Sigmoid colon (tissue), 7 donors: ENCODE results near the gene C1orf21. TPM values are rescaled to one million over a fixed set of nuclear protein-coding genes. Genes with fewer than 3 reads are reported as not detected.

Source experiments
- DNase-seq: peaks from one replicate; pipeline ENCODE4 v3.0.0-alpha.2; 2019
- H3K27ac ChIP-seq, 4 donors: fragments of 200-600 bp; sonication (generic); one replicate each; pipeline ENCODE4 v1.5.1; 2016 to 2019; ENCODE audit warnings: mild to moderate bottlenecking in 1 of 4
- H3K27me3 ChIP-seq, 3 donors: fragments of 200-600 bp; sonication (generic); one replicate each; pipeline ENCODE4 v1.5.1; 2019; ENCODE audit warnings: mild to moderate bottlenecking in 1 of 3
- H3K36me3 ChIP-seq, 4 donors: fragments of 200-600 bp; sonication (generic); one replicate each; pipeline ENCODE4 v1.5.1; 2016 to 2019
- H3K4me1 ChIP-seq, 4 donors: fragments of 200-600 bp; sonication (generic); one replicate each; pipeline ENCODE4 v1.5.1; 2017 to 2019
- H3K4me3 ChIP-seq, 4 donors: fragments of 200-600 bp; sonication (generic); one replicate each; pipeline ENCODE4 v1.5.1; 2017 to 2019; ENCODE audit warnings: mild to moderate bottlenecking in 2 of 4, moderate library complexity in 1 of 4
- H3K9me3 ChIP-seq, 4 donors: fragments of 200-600 bp in 3 of 4; sonication (generic) in 3 of 4; one replicate each; pipeline versions ENCODE4 v1.5.1 to v1.6.1; 2013 to 2019
- CTCF ChIP-seq, 4 experiments: fragments of 450-650 bp in 3 of 4; fragments of 200-600 bp in 1 of 4; IDR thresholded peaks; one replicate each; pipeline ENCODE4 v1.5.1; 2016 to 2019; ENCODE audit warnings: antibody characterized with exemption in 4 of 4, mild to moderate bottlenecking in 3 of 4, moderate library complexity in 2 of 4
- EP300 ChIP-seq, 4 donors: sonication (generic); formaldehyde crosslinking; IDR thresholded peaks; one replicate each; pipeline ENCODE4 v1.6.1; 2017; ENCODE audit warnings: antibody characterized with exemption in 4 of 4
- POLR2A ChIP-seq, 2 donors: fragments of 450-650 bp; IDR thresholded peaks; one replicate each; pipeline ENCODE4 v1.6.1; 2016; ENCODE audit warnings: antibody characterized with exemption in 2 of 2, mild to moderate bottlenecking in 2 of 2, moderate library complexity in 2 of 2
- POLR2AphosphoS5 ChIP-seq, 4 donors: sonication (generic); formaldehyde crosslinking; IDR thresholded peaks; one replicate each; pipeline ENCODE4 v1.6.1; 2017; ENCODE audit warnings: antibody characterized with exemption in 4 of 4
- WGBS, 2 donors: extraction: QIAGEN DNeasy Blood & Tissue Kit; methylation state at CpG; one replicate each; pipeline ENCODE4 v1.1.7; 2013; 5-methylcytosine and 5-hydroxymethylcytosine counted together
- intact Hi-C: fragments of 100-400 bp; cut with DNase I; formaldehyde crosslinking; loops from one replicate; pipeline ENCODE4 v1.15.1; 2023
- polyA plus RNA-seq, 3 donors: library from polyadenylated mRNA; stranded (reverse); fragments of 200-250 nt; gene quantifications; one replicate each; pipeline ENCODE4 v1.2.3, GENCODE V29; 2013
- total RNA-seq, 4 donors: library from RNA; depleted of rRNA; stranded (reverse); fragments of >200 nt; gene quantifications; one replicate each; pipeline ENCODE4 v1.1.0, GENCODE V29; 2016
- donor health status: healthy with polysubstance abuse.
- donor health status: Bipolar disorder and iron deficiency.
- donor health status: healthy.

Gene C1orf21
- total and polyA plus RNA-seq, 7 donors = 39.5 to 109 (median 80.0) TPM

- Histone ChIP-seq H3K36me3 (no peaks in the 10 kb centered on the region), H3K27me3 (no peaks in the 10 kb centered on the region), H3K4me3 (no peak overlapping the region), H3K4me1 (peaks cover 0 to 36% (median 13%) of the 10 kb centered on the region in 4 donors), H3K9me3 (no peaks in the 10 kb centered on the region), H3K27ac (peak overlapping the region in 1 of 4 donors; percentile 42)
- 0 to 40% methylated on average over 1 of the region's 1 CpG for WGBS, 2 donors
- TF ChIP-seq POLR2A (IDR thresholded peaks at IDR 0.05) (no peak), EP300 (IDR thresholded peaks at IDR 0.05) (no peak), CTCF (IDR thresholded peaks at IDR 0.05) (no peak), POLR2AphosphoS5 (IDR thresholded peaks at IDR 0.05) (no peak)
- no peak for DNase-seq
- intact Hi-C loops = loop anchor here (5.0 to 10.0 kb wide), 2 partner anchors 177 to 440 kb away; no protein-coding TSS in a partner anchor
These were observed 275.0 kb downstream of the C1orf21 start for GRCh38 chr1:184661801-184662200.

- peak; percentile 85 to 93 (median 92) for TF ChIP-seq CTCF (IDR thresholded peaks at IDR 0.05)
- TF ChIP-seq EP300 (IDR thresholded peaks at IDR 0.05) = no peak
- peak in 2 of 4 donors; percentile 21 to 40 for TF ChIP-seq POLR2AphosphoS5 (IDR thresholded peaks at IDR 0.05)
- no peak for TF ChIP-seq POLR2A (IDR thresholded peaks at IDR 0.05)
- 8 to 27% methylated on average over 40 of the region's 40 CpGs for WGBS, 2 donors
- Histone ChIP-seq H3K9me3 (no peaks in the 10 kb centered on the region), H3K4me1 (peaks cover 0 to 36% (median 13%) of the 10 kb centered on the region in 4 donors), H3K36me3 (no peaks in the 10 kb centered on the region), H3K27me3 (no peaks in the 10 kb centered on the region), H3K27ac (peak overlapping the region in 1 of 4 donors; percentile 29), H3K4me3 (peak overlapping the region in 3 of 4 donors; percentile 12 to 34 (median 29))
- peak; percentile 92 for DNase-seq
- intact Hi-C loops = loop anchor here (2.0 to 10.0 kb wide), 4 partner anchors 179 to 589 kb away; partner anchors contain the start of gene C1orf21
These were observed 277.3 kb downstream of the C1orf21 start for GRCh38 chr1:184664042-184664660.

GRCh38 chr1:184664661-184665060 is 277.8 kb downstream of the C1orf21 start:
- H3K27ac ChIP-seq = peak overlapping the region in 1 of 4 donors; percentile 29
- peaks cover 0 to 36% (median 13%) of the 10 kb centered on the region in 4 donors for H3K4me1 ChIP-seq
- no peaks in the 10 kb centered on the region for H3K36me3 ChIP-seq
- H3K27me3 ChIP-seq = no peaks in the 10 kb centered on the region
- DNase-seq = no peak
- 83 to 89% methylated on average over 15 of the region's 15 CpGs for WGBS, 2 donors
- H3K4me3 ChIP-seq = no peak overlapping the region
- intact Hi-C loops = loop anchor here (2.0 to 10.0 kb wide), 4 partner anchors 180 to 590 kb away; partner anchors contain the start of gene C1orf21
- TF ChIP-seq EP300 (IDR thresholded peaks at IDR 0.05) (no peak), POLR2AphosphoS5 (IDR thresholded peaks at IDR 0.05) (no peak), CTCF (IDR thresholded peaks at IDR 0.05) (no peak), POLR2A (IDR thresholded peaks at IDR 0.05) (no peak)
- no peaks in the 10 kb centered on the region for H3K9me3 ChIP-seq

- WGBS, 2 donors = 91% methylated on average over 6 of the region's 6 CpGs
- Histone ChIP-seq H3K4me1 (peaks cover 0 to 36% (median 13%) of the 10 kb centered on the region in 4 donors), H3K4me3 (no peak overlapping the region), H3K9me3 (no peaks in the 10 kb centered on the region), H3K36me3 (no peaks in the 10 kb centered on the region), H3K27ac (no peak overlapping the region), H3K27me3 (no peaks in the 10 kb centered on the region)
- TF ChIP-seq CTCF (IDR thresholded peaks at IDR 0.05) (no peak), EP300 (IDR thresholded peaks at IDR 0.05) (no peak), POLR2A (IDR thresholded peaks at IDR 0.05) (no peak), POLR2AphosphoS5 (IDR thresholded peaks at IDR 0.05) (no peak)
- no peak for DNase-seq
- intact Hi-C loops = loop anchor here (2.0 to 10.0 kb wide), 3 partner anchors 181 to 591 kb away; partner anchors contain the start of gene C1orf21
These were observed 278.5 kb downstream of the C1orf21 start for GRCh38 chr1:184665360-184665759.
